Occipital lobe (tissue), 2 donors: ENCODE results near the gene GPC6. TPM values are rescaled to one million over a fixed set of nuclear protein-coding genes. Genes with fewer than 3 reads are reported as not detected.

Experiments used
- DNase-seq: peaks from one replicate; lab custom pipeline; 2025; lab: John Stamatoyannopoulos, UW
- total RNA-seq: library from RNA; depleted of rRNA; stranded (reverse); fragments of >200 nt; gene quantifications from one replicate; pipeline ENCODE4 v1.2.3, GENCODE V29; 2014

GPC6 gene
- total RNA-seq, 1 donor from 2014 or later, result 9.8 TPM

- DNase-seq, result no peak
Measured at GRCh38 chr13:94313926-94314325, 1087.3 kb downstream of the GPC6 start.

DNA sequence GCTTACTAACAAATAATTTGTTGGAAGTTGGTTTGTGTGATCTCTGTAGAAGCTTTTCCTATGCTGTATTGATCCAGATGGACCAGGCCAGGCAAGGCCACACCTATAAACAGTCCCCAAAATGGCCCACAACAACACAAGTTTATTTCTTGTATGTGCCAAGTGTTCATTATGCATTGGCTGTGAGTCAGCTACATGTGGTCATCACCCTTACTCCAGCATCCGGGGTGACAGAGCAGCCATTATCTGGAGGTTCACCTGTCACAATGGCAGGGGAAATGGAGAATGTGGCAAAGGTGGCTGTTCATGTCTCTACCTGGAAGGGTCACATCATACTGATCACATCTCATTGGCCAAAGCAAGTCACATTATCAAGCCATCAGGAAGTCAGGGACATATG is 1088.6 kb downstream of the GPC6 start:
- no peak for DNase-seq

DNA sequence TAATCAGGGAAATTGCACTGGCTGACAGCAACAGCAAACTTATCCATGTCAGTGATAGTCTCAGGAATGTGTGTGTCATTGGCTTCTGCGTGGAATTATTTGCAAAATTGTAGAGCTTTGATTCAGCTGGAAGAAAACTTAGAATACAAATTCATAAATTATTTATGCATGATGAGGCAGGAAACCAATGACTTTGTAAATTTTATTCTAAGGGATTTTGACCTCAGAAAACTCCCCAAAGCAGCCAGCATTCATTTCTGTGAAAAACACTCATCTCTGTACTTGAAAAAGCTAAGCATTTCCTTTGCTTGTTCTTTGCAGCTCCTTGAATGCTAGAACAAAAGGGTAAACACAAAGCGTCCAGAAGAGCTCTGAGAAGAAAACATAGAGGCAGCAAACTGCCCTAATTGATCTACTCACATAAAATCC is 1090.5 kb downstream of the GPC6 start:
- DNase-seq, result no peak

GRCh38 chr13:94318418-94318817 is 1091.8 kb downstream of the GPC6 start:
- DNase-seq, result no peak

DNA sequence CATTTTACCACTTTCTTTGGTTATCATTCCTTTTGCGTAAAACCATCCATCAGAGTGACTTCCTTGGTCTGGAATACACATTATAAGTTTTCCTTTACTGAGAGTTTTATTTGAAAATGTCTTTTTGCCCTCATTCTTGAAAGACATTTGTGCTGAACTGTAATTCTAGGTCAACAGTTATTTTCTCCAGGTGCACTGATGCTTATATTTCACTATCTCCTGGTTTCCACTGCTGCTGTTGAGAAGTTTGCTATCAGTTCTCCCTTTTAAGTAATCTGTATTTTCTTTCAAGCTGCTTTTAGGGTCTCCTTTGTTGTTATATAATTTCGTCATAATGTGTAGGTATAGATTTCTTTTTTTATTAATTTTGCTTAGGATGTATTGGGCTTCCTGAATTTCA is 1092.9 kb downstream of the GPC6 start:
- no peak for DNase-seq

DNA sequence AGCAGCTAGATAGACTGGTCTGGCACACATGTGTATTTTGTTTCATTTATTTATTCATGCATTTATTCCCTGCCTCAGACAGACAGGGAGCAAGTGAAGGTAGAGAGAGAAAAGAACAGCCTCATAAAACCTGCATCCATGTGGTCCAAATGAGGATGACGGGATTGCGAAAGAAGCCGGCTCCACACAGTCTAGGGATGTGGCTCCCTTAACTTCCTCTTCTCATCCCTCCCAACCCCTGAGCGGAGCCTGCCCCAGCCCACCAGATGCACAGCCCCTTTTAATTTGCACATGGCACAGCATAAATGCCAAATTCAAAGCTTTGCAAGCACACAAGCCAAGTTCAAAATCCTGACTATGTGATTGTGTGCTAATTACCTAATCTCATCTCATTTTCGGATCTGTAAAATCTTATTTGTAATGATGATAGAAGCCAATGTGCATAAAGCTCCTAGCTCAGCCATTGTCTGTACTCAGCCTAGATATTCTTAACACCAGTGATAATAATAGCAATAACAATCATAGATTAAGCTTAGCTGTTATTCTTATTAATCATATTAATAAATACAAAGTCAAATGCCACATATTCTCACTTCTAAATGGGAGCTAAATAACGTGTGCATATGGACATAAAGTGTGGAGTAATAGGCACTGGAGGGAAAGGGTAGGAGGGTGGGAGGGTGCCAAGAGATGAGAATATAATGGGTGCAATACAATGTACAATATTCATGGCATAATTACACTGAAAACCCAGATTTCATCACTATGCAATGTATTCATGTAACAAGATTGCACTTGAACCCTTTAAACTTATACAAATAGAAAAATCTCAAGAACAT is 1096.5 kb downstream of the GPC6 start:
- DNase-seq, result no peak

- no peak for DNase-seq
Measured at GRCh38 chr13:94323764-94324758, 1097.5 kb downstream of the GPC6 start.

GRCh38 chr13:94324767-94325540 is 1098.3 kb downstream of the GPC6 start:
- no peak for DNase-seq

DNA sequence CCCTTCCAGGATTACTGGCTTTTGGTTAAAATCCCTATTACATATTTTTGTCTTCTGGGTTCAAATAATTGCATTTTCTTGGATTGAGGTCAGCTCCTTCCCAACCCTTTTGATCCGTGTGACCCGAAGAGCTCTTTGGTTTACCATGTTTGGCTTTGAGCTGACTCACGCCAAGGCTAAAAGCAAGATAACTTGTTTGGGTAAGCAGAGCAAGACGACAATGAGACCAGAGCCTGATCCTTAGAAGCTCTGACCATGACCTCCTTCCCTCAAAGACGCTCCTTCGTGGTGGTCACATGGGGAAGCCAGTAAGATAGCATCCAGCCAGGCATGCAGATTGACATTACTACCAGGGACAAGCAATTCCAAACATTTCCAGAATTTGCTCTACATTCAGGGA is 1099.0 kb downstream of the GPC6 start:
- DNase-seq, result no peak

DNA sequence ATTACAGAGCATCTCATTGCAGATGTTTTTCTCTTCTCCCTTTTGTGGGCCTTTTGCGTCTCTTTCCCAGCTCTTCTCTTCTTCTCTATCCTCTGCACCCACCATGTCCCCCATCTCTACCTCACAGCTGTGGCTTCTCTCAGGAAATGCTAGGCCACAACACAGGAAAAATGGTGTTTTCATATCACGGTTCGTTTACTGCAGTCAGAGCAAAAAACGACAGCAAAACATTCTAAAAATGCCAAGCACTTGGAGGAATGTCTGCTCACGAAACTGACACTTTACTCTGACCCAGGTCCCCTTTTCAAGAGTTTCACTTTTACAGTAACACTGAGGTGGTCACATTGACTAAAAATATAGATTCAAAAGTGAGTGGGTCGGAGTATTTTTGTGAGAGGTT is 1100.7 kb downstream of the GPC6 start:
- no peak for DNase-seq

- DNase-seq, result no peak
Measured at GRCh38 chr13:94328381-94329041, 1101.9 kb downstream of the GPC6 start.

DNA sequence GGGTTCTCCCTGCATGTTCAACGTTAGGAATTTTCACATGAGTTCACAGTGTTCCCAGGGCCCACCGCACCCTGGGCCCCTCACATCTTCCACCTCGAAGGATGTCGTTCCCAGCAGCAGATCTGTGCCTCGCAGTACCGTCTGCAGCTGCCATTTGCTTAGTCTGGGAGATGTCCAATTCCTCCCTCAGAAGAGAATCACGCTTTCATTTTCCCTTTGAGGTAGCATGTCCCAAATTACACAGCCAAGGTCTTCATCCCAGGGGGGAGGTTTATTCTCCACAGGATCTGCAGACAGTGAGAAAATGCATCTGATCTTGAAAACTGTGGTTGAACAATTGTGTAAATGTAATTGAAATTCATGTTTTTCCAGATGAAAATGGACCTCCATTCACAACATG is 1102.7 kb downstream of the GPC6 start:
- DNase-seq, result no peak

DNA sequence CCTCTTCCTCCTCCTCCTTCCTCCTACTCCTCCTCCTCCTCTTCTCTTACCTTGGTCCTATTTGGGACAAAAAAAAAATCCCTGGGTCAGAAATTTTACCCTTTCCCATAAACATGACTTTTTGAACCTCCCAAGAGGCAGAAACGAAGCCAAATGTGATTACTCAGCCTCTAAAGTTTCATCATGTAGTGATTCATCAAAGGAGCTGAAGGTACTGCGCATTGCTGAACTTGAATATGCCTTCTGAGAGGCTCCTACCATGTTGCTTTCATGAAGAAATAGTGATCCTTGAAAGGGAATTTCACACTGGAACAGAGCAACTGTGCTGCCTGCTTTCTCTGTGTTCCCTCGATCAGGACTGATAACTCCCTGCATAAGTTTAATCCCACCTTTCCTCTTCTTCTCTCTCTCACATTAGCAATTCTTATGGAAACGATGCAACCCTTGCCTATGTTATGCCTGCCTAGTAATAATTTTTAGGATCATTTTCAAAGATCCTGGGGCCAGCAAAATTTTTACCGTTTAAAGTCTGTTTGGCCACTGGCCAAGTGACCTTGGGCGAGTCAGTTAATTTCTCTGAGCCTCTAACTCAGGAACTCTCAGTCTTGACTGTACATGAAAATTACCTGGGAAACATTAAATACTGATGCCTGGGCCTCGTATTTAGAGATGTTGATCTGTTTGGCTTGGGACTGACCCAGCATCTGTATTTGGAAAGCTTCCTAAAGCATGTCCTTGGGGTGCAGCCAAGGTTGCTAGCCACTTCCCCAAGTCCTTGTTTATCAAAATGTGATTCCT is 1103.3 kb downstream of the GPC6 start:
- DNase-seq, result no peak

- DNase-seq, result no peak
Measured at GRCh38 chr13:94330552-94331071, 1104.0 kb downstream of the GPC6 start.

GRCh38 chr13:94331281-94331680 is 1104.7 kb downstream of the GPC6 start:
- DNase-seq, result no peak

DNA sequence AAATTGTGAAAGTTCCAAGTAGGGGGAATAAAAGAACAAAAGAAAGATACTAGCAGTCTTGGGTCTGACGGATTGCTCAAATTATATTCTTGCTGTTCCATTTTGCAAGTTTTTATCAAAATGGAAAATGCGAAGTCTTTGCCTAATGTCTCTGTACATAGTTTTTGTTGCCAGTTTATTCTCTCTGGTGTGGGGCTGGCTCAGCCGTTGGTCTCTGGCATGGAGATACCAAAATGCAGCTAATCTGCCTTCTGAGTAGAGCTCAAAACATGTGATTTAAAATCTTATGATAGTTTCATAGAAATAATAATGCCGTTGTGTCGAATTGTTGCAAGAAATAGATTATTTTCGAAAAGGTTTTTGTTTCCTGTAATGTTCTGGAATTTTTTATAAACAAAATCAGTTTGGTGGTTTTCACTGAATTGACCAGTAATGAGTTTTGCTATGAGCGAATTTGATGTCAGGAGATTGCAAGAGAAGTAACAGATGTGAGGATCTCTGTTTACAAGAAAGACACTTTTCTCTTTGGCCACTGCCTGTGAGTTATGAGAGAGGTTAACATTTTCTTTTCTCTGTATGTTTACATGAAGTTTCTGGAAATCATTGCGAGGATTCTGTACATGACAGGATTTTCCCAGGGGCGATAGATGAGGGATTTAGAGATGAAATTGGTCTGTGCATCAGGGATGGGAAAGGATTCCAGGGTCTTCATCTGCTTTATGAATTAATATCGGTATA is 1105.9 kb downstream of the GPC6 start:
- no peak for DNase-seq

GRCh38 chr13:94333131-94333820 is 1106.7 kb downstream of the GPC6 start:
- DNase-seq, result no peak

DNA sequence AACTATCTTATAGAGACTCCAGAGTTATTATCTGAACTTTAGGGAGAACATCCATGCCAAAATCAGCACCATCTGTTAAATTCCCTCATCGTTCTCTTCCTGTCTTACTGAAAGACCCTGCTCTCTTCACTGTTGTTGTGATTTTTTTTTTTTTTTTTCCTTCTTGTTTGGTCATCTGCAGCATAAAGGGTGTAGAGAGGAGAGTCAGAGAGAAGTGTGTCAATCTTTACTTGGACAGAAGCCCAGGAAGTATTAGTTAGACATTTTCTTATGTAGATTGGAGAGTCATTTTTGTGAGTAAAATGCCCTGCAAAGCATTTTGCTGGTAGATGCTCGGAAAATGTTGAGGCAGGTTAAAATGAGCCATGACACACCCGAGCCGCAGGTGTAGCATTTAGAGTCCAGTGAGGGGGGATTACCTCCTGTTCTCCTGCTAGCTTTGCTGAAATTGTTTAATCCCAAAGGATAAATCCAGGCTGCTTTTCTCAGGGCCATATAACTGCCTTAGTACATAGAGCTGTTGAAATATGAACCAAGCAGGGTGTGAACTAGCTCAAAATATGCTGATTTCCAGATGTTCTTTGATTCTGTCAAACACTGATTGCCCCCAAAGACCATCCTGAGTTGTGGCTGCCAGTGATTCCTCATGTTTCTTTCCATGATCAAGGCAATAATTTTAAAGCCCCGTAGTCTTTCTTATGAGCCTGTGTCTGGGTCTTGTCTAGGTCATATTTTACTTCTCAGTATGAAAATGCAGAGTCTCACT is 1109.3 kb downstream of the GPC6 start:
- no peak for DNase-seq
